SK-N-DZ (cell line): ENCODE measurements around the gene ACER1.
"Not testable (repeated sequence)": the region's sequence is repeated elsewhere in the genome, so short reads cannot be mapped to it uniquely, and the experiment has no call there.

Experiments used
- DNase-seq: peaks from one replicate; pipeline ENCODE4 v3.0.0-alpha.2; 2015; ENCODE audit warnings: low spot score

ACER1 gene

DNA sequence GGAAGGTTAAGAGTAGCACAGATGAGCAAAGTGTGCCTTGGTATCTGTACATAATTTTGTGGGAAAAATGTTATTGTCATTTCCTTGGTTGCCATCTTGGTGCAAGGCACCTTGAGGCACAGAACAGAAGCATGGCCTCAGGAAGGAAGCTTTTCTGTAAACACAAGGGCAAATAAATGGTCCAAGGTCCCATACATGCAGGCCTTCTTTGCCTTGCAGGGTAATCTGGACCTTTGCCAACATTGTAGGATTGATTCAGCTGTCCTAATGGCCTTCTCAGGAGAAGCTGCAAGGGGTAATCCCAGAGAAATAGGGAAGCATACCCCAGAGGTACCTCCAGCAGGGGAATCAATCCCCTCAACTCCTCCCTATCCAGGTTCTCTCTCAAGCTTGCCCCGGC is 44.7 kb downstream of the ACER1 start:
- no peak for DNase-seq

DNA sequence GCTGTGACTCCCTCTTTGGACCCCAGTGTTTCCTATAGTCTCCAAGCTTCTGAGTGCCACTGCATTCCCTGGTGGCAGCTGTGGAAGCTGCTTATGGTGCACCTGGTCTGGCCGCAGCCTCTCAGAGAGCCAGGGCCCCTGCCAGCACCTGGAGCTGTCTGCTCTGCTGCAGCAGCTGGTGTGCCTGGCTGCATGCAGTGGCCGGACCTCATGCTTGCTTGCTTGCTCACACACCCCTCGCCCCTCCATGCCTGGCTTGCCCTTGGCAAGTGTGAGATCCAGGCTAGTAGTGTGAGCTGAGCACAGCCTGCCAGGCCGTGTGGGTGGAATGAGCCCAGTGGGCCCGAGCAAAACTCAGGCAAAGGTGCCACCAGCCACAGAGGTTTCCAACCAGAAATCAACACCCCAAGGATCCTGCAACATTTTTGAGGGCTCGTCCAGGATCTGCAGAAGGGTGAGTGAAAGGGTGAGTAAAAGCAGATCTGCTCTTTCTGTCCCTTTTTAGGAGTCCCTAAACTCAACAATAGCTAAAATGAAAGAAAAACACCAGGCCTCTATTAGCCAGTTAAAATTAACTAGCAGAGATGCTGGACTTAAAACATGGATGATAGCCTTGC is 46.0 kb downstream of the ACER1 start:
- no peak for DNase-seq

GRCh38 chr19:6286676-6287075 is 46.7 kb downstream of the ACER1 start:
- no peak for DNase-seq

- not testable (repeated sequence) for DNase-seq
Observed at GRCh38 chr19:6282393-6282792, 51.0 kb downstream of the ACER1 start.

DNA sequence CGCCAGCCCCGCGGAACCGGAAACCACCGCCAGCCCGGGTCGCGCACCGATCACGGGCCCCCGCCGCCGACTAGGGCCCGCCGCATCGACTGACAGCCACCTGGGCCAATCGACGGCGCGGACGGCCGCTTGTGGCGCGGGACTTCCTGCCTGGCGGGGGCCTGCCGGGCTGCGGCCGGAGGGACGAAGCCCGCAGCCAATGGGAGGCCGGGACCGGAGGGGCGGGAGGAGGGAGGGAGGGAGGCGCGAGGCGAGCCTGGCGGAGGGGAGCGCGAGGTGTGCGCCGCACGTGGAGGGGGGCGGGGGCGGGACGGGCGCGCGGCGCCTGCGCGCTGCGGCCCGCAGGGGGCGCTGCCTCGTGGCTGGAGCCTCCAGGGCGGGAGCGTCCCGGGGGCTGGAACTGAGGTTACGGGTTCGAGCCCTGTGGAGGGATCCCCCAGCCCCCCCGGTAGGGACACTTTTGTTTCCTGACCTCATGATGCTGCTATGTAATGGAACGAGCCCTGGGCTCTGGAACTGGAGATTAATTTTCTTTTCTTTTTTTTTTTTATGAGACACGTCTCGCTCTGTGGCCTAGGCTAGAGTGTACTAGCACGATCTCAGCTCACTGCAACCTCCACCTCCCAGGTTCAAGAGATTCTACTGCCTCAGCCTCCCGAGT is 53.4 kb downstream of the ACER1 start, which contains the start of gene MLLT1:
Gene MLLT1, minus strand, starts transcription at position 45 of the 661 bp plus-strand sequence. CDS start 191 bp downstream, outside the sequence.
- DNase-seq, result peak; percentile 91

DNA sequence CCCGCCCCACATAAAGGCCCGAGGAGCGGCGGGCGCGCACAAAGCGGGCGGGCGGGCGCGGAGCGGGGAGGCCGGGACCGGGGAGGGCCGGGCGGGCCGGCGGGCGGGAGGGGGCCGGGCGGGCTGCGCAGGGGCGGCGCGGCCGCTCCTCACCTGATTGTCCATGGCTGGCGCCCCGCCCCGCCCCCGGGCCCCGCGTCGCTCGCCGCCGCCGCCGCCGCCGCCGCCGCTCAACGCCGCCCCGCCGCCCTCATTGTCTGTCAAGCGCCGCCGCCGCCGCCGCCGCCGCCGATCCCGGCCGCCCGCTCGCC is 53.8 kb downstream of the ACER1 start:
- DNase-seq, result no peak

- no peak for DNase-seq
Observed at GRCh38 chr19:6278740-6279619, 54.4 kb downstream of the ACER1 start.

DNA sequence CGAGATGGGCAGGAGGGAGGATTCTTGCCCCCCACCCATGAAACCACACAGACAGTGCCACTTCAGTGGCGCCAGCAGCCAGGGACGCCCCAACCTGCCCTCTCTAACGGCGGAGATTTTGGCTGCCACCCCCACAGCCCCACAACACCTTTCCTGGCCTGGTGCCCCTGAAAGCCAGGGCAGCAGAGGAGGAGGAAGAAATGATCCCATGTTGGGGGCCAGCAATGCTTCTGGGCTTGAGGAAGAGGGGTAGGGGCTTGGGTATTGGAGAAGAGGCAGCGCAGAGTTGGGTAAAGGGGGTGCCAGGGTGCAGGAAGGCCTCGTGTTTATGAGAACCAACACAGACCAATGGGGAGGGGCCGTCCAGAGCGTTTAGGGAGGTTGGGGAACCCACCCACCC is 55.4 kb downstream of the ACER1 start:
- no peak for DNase-seq

GRCh38 chr19:6276447-6276846 is 57.0 kb downstream of the ACER1 start:
- no peak for DNase-seq

GRCh38 chr19:6275170-6275744 is 58.2 kb downstream of the ACER1 start:
- no peak for DNase-seq

DNA sequence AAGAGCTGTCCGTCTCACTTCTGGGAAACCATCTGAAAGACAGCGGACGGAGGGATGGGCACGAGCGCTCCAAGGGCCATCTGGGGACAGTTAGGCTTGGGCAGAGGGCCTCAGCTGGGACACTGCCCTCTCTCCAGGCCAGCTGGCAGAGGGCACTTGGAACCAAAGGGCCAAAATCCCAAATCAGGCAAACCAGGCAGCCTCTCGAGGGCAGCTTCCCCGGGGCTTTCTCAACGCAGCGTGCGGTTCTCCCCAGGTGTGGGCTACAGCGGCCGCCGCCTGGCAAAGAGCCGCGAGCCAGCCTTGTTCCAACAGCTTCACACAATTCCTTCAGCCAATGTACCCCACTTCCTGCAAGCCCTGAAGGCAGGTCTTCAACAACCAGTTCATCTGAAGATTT is 58.7 kb downstream of the ACER1 start:
- DNase-seq, result no peak

DNA sequence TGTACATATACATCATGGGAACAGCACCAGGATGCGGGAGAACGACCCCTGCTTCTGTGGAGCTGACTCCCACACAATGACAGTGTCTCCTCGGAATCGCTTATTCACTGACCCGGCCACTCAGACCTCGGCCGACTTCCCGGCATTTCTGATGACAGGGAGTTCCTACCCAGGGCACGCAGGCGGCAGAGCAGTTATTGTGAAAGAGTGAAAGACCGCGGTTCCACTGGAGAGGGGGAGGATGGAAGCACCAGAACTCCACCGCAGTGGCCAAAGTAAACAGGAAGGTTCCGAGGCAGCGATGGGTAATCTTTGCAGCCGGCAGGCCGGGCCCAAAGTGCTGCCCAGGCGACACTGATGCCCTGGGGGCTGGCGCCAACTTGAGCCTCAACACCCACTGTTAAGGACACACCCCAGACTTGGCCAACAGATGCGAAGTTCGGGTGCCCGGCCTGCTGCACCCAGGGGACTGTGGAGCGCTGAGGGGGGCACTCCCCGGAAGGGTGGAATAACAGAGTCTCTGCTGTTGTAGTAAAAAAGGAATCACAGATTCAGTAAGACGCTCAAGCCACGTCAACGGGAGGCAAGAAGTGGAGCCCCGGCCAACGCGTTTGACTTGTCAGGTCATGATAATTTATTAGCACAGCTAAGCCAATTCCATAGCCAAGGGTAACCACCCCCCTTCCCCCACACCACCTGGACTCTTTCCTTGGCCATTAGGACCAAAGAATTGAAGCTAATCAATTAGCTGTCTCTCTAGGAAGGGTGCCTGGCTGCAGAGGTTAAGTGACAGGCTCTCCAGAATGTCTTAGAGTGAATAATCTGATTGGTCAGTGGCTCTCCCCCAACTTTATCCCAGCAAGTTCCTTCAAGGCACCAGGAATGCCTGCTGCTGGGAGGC is 59.5 kb downstream of the ACER1 start:
- DNase-seq, result peak; percentile 21

DNA sequence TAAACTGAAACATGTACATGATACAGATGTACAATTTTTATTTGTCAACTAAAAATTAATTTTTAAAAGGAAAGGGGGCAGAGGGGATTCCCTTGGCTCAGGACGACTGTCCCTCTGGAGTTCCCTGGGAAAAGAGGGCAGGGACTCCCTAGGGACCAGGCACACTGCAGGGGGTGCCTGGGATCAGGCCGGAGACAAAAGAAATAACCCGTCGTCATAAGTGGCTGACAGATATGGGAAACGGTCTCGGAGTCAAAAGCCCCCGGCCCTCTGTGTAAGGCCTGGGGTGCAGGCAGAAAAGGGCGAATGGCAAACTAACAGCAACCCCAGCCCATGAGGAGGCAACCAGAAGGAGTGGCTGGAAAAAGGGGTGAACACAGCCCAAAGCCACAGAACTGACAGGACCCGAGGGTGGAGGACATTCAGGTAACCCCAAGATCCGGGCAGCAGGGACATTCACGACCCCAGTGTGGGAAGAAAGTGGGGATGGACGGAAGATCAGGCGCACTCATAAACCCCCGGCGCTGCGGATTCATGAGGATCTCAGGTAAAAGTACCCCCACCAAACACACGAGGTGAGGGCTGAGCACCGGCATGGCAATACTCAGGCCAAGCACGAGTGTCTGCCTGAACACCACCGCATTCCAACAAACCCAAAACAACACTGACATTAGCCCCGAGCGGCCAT is 60.4 kb downstream of the ACER1 start:
- DNase-seq, result no peak

DNA sequence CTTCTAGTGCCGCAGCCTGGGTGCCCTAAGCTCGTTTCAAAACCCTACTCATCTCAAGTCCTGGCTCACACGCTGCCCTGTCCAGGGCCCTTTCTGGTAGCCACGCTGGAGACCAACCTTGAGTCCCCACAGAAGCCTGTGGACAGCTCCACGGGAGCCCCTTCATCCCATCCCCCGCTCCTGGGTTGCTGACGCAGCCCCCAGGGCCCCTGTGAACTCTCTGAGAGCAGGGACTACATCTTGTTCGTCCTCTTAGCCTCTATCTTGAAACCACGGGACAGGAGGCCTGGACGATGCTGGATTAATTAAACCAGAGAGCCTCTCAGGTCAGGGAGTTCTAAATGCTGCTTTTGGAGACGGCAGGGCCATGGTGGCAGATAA is 61.0 kb downstream of the ACER1 start:
- DNase-seq, result peak; percentile 43

DNA sequence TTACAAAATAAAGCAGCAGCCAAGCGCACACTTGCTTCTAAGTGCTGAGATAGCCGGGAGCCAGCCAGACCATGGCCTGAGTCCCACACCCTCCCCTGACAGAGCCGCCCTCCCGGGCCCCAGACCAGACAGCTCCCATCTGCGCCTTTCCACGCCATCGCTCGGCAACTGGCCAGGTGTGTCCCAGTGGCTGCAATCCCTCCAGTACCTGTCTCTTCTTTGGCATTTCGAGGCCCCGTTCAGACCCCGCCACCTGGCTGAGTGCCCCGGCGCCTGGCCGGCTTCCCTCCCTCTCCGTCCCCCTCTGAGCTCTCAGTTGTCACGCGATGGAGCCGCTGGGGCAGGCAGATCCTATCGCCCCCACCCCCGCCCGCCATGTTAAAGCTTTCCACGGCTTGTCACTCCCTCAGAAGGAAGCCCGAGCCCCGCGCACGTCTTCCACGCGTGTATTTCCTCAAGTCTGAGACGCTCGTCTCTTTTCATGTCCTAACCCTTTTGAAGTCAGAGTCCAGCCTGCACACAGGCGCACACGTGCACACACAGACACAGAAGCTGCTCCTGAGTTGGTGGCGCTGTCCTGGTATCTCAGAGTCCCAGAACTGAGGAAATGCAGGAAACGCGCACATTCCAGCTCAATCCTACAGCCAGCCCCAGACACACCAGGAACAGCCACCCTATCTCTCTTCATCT is 61.5 kb downstream of the ACER1 start:
- DNase-seq, result peak; percentile 66

- no peak for DNase-seq
Observed at GRCh38 chr19:6271251-6271650, 62.2 kb downstream of the ACER1 start.

DNA sequence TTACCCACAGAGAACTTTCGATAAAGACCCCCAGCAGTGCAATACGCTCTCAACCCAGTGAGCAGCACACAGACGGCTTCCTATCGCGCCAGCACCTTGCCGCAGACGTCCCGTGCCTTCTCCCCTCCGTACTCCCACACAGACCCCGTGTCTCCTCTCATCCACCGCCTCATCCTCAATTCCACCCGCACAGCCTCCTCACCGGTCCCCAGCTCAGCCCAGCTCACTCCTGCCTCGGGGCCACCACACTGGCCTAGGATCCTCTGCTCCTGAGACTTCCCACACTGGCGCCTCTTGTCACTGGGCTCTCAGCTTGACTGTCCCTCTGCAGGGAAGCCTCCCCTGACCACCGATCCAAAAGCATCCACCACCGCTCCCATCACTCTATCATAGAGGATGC is 62.6 kb downstream of the ACER1 start:
- DNase-seq, result no peak

DNA sequence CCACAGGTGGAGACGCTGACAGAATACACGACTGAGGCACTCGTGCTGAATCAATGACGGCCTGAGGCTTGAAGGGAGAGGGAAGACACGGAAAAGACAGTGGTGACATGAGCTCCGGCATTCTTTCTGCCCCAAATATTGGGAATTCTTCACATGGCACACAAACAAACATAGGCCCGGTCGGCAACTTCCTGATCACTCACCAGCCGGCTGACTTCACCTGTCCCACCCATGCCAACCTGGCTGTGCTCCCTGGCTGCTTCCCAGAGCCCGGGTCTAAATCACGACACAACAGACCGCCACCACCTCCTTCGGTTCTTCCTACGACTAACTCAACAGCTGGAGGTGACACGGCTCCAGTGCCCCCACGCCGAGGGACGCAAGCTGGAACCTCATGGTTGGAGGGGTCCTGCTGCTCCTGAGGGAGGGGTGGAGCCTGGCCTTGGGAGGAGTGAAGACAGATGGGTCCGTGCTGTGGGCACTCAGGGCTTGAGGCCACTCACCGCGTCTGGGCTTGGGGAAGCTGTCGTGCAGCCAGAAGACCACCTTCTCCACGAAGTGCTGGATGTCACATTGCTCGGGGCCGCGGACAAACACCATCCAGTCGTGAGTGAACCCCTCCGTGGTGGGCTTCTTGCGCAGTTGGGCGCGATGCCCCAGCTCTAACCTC is 63.2 kb downstream of the ACER1 start:
- no peak for DNase-seq

- DNase-seq, result no peak
Observed at GRCh38 chr19:6269101-6269886, 64.1 kb downstream of the ACER1 start.
